Upper lobe of right lung (tissue), 1 donor: ENCODE data around the gene CCDC127. TPM values are rescaled to one million over a fixed set of nuclear protein-coding genes. Genes with fewer than 3 reads are reported as not detected.

Experiments
- ATAC-seq: fragments of 200-7000 bp; cut with Tn5 transposase; one replicate; pipeline ENCODE4 v1.9.1; 2020; ENCODE audit warnings: mild to moderate bottlenecking, moderate library complexity
- DNase-seq: peaks from one replicate; pipeline ENCODE4 v3.0.0-alpha.2; 2020
- H3K27ac ChIP-seq: fragments of 200-600 bp; one replicate; pipeline ENCODE4 v1.8.0; 2022
- H3K27me3 ChIP-seq: fragments of 200-600 bp; one replicate; pipeline ENCODE4 v1.8.0; 2022; ENCODE audit warnings: mild to moderate bottlenecking
- H3K36me3 ChIP-seq: fragments of 200-600 bp; one replicate; pipeline ENCODE4 v1.8.0; 2022
- H3K4me1 ChIP-seq: fragments of 200-600 bp; one replicate; pipeline ENCODE4 v1.8.0; 2022
- H3K4me3 ChIP-seq: fragments of 200-600 bp; one replicate; pipeline ENCODE4 v1.8.0; 2022; ENCODE audit warnings: mild to moderate bottlenecking
- H3K9me3 ChIP-seq: fragments of 200-600 bp; one replicate; pipeline ENCODE4 v1.8.0; 2022
- intact Hi-C: fragments of 100-400 bp; cut with DNase I; formaldehyde crosslinking; loops from one replicate; pipeline ENCODE4 v1.11.0; 2022
- total RNA-seq: library from RNA; stranded (reverse); fragmentation: NEBNext Ultra II Directional; extraction: Animal tissue kit (Norgen Biotek cat#: 25700); gene quantifications from one replicate; pipeline ENCODE4 v1.2.1, GENCODE V29; 2021
- TF ChIP-seq, protein P1 (sequence below): fragments of 200-600 bp; IDR thresholded peaks from one replicate; pipeline ENCODE4 v1.8.0; 2022; ENCODE audit warnings: antibody characterized with exemption
- donor health status: DM: no; HTN: yes; CAD: no; lungs with severe emphysema.

Gene CCDC127
- total RNA-seq, 1 donor from 2014 or later: 5.5 TPM

DNA sequence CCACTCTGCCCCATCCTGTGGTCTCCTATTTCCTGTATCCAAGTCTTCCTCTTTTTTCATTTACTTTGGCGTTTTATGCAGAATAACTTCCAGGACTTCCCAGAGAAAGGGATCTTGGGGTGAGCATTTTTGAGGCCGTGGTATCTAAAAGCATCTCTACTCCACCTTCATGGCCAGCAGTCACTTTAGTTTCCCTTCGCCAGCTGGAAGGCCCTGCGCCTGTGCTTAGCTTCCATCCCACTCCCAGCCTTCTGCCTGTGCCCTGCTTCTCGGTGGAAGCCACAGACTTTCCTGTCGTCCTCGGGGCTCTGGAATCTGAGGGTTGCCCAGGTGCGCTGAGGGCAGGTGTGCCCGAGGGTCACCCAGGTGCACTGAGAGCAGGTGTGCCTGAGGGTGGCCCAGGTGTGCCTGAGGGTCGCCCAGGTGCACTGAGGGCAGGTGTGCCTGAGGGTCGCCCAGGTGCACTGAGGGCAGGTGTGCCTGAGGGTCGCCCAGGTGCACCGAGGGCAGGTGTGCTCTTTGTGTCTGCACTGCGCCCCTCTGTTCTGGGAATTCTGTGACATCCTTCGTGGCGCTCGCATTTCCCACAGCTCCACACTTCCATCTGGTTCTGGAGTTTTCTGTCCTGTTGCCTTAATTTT lies 59.0 kb downstream of the CCDC127 start:
- no peak overlapping the region for H3K4me3 ChIP-seq
- H3K9me3 ChIP-seq: no peaks in the 10 kb centered on the region
- intact Hi-C loops: no loop called here
- no peaks in the 10 kb centered on the region for H3K36me3 ChIP-seq
- H3K27ac ChIP-seq: no peak overlapping the region
- DNase-seq (no peak), ATAC-seq (no peak)
- TF ChIP-seq, protein P1, sequence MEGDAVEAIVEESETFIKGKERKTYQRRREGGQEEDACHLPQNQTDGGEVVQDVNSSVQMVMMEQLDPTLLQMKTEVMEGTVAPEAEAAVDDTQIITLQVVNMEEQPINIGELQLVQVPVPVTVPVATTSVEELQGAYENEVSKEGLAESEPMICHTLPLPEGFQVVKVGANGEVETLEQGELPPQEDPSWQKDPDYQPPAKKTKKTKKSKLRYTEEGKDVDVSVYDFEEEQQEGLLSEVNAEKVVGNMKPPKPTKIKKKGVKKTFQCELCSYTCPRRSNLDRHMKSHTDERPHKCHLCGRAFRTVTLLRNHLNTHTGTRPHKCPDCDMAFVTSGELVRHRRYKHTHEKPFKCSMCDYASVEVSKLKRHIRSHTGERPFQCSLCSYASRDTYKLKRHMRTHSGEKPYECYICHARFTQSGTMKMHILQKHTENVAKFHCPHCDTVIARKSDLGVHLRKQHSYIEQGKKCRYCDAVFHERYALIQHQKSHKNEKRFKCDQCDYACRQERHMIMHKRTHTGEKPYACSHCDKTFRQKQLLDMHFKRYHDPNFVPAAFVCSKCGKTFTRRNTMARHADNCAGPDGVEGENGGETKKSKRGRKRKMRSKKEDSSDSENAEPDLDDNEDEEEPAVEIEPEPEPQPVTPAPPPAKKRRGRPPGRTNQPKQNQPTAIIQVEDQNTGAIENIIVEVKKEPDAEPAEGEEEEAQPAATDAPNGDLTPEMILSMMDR: no peak
- no peaks in the 10 kb centered on the region for H3K4me1 ChIP-seq
- H3K27me3 ChIP-seq: no peaks in the 10 kb centered on the region

GRCh38 chr5:157801-158200 lies 60.2 kb downstream of the CCDC127 start:
- H3K4me1 ChIP-seq: no peaks in the 10 kb centered on the region
- no peak overlapping the region for H3K27ac ChIP-seq
- H3K9me3 ChIP-seq: no peaks in the 10 kb centered on the region
- DNase-seq (peak; percentile 44), ATAC-seq (no peak)
- TF ChIP-seq, protein P1: no peak
- H3K36me3 ChIP-seq: no peaks in the 10 kb centered on the region
- no peaks in the 10 kb centered on the region for H3K27me3 ChIP-seq
- intact Hi-C loops: no loop called here
- no peak overlapping the region for H3K4me3 ChIP-seq

DNA sequence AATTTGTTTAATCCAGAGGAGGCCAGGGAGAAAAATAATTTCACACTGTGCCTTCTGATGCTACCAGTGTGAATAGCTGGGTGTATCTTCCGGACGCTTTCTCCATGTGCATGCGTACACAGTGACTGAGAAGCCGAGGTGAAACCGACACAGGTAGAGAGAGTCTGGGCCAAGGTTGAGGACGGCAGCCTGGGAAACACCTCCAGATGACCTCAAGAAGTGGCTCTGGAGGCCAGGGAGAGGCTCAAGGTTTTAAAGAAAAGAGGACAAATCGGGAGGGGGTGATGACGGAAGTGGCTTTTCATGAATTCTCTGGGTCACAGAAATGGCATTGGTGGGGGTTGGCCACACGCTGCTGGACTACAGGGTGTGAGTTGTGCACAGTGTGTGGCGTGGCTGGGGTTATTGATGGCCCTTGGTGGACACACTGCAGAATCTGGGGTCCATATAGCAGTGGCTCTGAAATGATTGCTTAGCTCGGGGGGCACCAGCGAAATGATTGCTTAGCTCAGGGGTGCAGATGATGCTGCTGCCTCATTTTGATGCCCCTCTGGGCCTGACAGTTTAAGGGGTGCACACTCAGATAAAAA lies 60.7 kb downstream of the CCDC127 start:
- no peak overlapping the region for H3K4me3 ChIP-seq
- intact Hi-C loops: no loop called here
- H3K27ac ChIP-seq: no peak overlapping the region
- TF ChIP-seq, protein P1: no peak
- no peaks in the 10 kb centered on the region for H3K4me1 ChIP-seq
- no peaks in the 10 kb centered on the region for H3K27me3 ChIP-seq
- H3K36me3 ChIP-seq: no peaks in the 10 kb centered on the region
- no peak for DNase-seq
- no peaks in the 10 kb centered on the region for H3K9me3 ChIP-seq
- no peak for ATAC-seq

DNA sequence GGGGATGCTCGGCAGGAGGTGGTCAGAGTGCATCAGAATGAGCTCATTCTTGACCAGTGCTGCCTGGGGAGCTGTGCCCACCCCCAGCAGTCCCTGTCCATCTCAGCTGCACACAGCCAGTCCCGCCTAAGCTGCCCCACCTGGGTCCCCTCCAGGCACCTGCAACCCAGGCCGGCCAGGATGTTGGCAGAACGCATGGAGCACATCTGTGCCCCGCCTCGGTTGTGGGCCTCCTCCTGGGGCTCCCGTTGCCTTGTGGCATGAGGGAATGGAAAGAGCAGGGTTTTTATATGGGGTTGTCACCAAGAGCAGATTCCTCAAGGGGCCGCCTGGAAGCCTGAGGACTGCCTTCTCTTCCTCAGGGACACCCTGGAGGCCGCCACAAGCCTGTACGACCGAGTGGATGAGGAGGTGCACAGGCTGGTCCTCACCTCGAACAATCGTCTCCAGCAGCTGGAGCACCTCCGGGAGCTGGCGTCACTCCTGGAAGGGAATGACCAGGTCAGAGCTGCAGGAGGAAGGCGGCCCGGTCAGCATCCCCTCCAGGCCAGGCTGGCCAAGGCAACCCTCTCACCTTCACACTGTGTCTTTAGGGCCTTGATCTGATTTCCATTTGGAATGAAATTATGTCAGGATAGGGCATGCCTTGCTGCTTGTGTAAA lies 61.4 kb downstream of the CCDC127 start:
- TF ChIP-seq, protein P1: no peak
- intact Hi-C loops: no loop called here
- DNase-seq (peak; percentile 55), ATAC-seq (no peak)
- H3K4me1 ChIP-seq: no peaks in the 10 kb centered on the region
- H3K9me3 ChIP-seq: no peaks in the 10 kb centered on the region
- H3K27ac ChIP-seq: no peak overlapping the region
- H3K36me3 ChIP-seq: no peaks in the 10 kb centered on the region
- H3K4me3 ChIP-seq: no peak overlapping the region
- no peaks in the 10 kb centered on the region for H3K27me3 ChIP-seq

GRCh38 chr5:155651-156410 lies 62.1 kb downstream of the CCDC127 start:
- H3K4me1 ChIP-seq: no peaks in the 10 kb centered on the region
- no peaks in the 10 kb centered on the region for H3K36me3 ChIP-seq
- H3K27ac ChIP-seq: no peak overlapping the region
- H3K4me3 ChIP-seq: no peak overlapping the region
- intact Hi-C loops: no loop called here
- ATAC-seq (no peak), DNase-seq (peak; percentile 52)
- no peaks in the 10 kb centered on the region for H3K27me3 ChIP-seq
- TF ChIP-seq, protein P1: no peak
- no peaks in the 10 kb centered on the region for H3K9me3 ChIP-seq
